Upper lobe of left lung (tissue), 4 donors: ENCODE data around the gene CNPY1.

Source experiments
- POLR2A ChIP-seq, 4 donors: fragments of 450-650 bp; IDR thresholded peaks; one replicate each; pipeline ENCODE4 v1.5.1; 2016 to 2017; ENCODE audit warnings: antibody characterized with exemption in 4 of 4, mild to moderate bottlenecking in 2 of 4
- POLR2AphosphoS5 ChIP-seq, 2 donors: sonication (generic); formaldehyde crosslinking; IDR thresholded peaks; one replicate each; pipeline ENCODE4 v1.5.1; 2017; ENCODE audit warnings: antibody characterized with exemption in 2 of 2
- TF ChIP-seq, protein P1 (sequence below), 6 experiments: fragments of 450-650 bp in 4 of 6; fragments of 200-600 bp in 2 of 6; sonication (generic) in 2 of 6; IDR thresholded peaks; one replicate each; pipeline ENCODE4 v1.5.1; 2016 to 2019; ENCODE audit warnings: antibody characterized with exemption in 6 of 6

DNA sequence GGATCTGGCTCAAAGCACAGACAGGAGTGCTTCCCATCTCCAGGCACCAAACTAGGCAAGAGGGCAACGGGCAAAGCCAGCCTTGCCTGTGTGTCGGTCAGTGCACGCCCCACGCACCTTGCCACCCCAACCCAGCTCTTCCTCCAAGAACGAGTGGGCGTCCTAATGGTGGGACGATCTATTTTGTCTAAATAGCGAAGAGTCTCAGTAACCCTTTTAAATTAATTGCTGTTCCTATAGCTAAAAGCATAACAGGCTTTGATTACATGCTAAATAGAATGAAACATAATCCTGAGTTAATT lies 76.2 kb downstream of the CNPY1 start:
- TF ChIP-seq POLR2A (IDR thresholded peaks at IDR 0.05) (no peak), POLR2AphosphoS5 (IDR thresholded peaks at IDR 0.05) (no peak)
- TF ChIP-seq, protein P1, sequence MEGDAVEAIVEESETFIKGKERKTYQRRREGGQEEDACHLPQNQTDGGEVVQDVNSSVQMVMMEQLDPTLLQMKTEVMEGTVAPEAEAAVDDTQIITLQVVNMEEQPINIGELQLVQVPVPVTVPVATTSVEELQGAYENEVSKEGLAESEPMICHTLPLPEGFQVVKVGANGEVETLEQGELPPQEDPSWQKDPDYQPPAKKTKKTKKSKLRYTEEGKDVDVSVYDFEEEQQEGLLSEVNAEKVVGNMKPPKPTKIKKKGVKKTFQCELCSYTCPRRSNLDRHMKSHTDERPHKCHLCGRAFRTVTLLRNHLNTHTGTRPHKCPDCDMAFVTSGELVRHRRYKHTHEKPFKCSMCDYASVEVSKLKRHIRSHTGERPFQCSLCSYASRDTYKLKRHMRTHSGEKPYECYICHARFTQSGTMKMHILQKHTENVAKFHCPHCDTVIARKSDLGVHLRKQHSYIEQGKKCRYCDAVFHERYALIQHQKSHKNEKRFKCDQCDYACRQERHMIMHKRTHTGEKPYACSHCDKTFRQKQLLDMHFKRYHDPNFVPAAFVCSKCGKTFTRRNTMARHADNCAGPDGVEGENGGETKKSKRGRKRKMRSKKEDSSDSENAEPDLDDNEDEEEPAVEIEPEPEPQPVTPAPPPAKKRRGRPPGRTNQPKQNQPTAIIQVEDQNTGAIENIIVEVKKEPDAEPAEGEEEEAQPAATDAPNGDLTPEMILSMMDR (IDR thresholded peaks at IDR 0.05): no peak
